GM18526 (cell line): Measurements from ENCODE around the gene SESTD1.

Experiments used
- POLR2A ChIP-seq: IDR thresholded peaks from 3 replicates; pipeline ENCODE4 v1.6.1; 2011; ENCODE audit not compliant: insufficient read length; ENCODE audit errors: extremely low read depth

SESTD1 gene

GRCh38 chr2:179275253-179276012 is 10.8 kb upstream of the SESTD1 start:
- no peak for TF ChIP-seq POLR2A

GRCh38 chr2:179274749-179275148 is 10.1 kb upstream of the SESTD1 start:
- TF ChIP-seq POLR2A, result no peak

GRCh38 chr2:179273461-179273962 is 8.9 kb upstream of the SESTD1 start:
- TF ChIP-seq POLR2A, result no peak

- no peak for TF ChIP-seq POLR2A
These were observed 8.0 kb upstream of the SESTD1 start for GRCh38 chr2:179272406-179273192.

- TF ChIP-seq POLR2A, result no peak
These were observed 6.1 kb upstream of the SESTD1 start for GRCh38 chr2:179270689-179271088.

GRCh38 chr2:179268277-179268925 is 3.8 kb upstream of the SESTD1 start:
- TF ChIP-seq POLR2A, result no peak

- no peak for TF ChIP-seq POLR2A
These were observed 1.6 kb upstream of the SESTD1 start for GRCh38 chr2:179266271-179266670.

GRCh38 chr2:179265082-179265510 is 464 bp upstream of the SESTD1 start:
- TF ChIP-seq POLR2A, result no peak

GRCh38 chr2:179263446-179264367 is 925 bp downstream of the SESTD1 start:
- no peak for TF ChIP-seq POLR2A

- TF ChIP-seq POLR2A, result no peak
These were observed 1.6 kb downstream of the SESTD1 start for GRCh38 chr2:179263015-179263414.

- TF ChIP-seq POLR2A, result no peak
These were observed 2.5 kb downstream of the SESTD1 start for GRCh38 chr2:179262077-179262660.

GRCh38 chr2:179261151-179261825 is 3.3 kb downstream of the SESTD1 start:
- no peak for TF ChIP-seq POLR2A

GRCh38 chr2:179260224-179260623 is 4.4 kb downstream of the SESTD1 start:
- TF ChIP-seq POLR2A, result no peak

GRCh38 chr2:179255129-179255528 is 9.5 kb downstream of the SESTD1 start:
- no peak for TF ChIP-seq POLR2A
